HG02623 (cell line): ENCODE results near the gene TMEM171.
A peak's percentile ranks its signal among the peaks of the same experiment; 100 is the strongest.

ENCODE experiments used
- ATAC-seq: cut with Tn5 transposase; IDR thresholded peaks from one replicate; pipeline ENCODE4 v1.9.1; 2021; ENCODE audit warnings: moderate library complexity; ENCODE audit not compliant: unreplicated experiment

TMEM171 gene

GRCh38 chr5:73151766-73152410, 31.5 kb downstream of the TMEM171 start:
- ATAC-seq = no peak

GRCh38 chr5:73152411-73153388, 32.3 kb downstream of the TMEM171 start:
- ATAC-seq = no peak

GRCh38 chr5:73153513-73153912, 33.1 kb downstream of the TMEM171 start:
- ATAC-seq = no peak

GRCh38 chr5:73154208-73155006, 34.0 kb downstream of the TMEM171 start:
- ATAC-seq = no peak

- no peak for ATAC-seq
Measured at GRCh38 chr5:73155271-73156222, 35.2 kb downstream of the TMEM171 start.

GRCh38 chr5:73157414-73158303, 37.3 kb downstream of the TMEM171 start:
- no peak for ATAC-seq

GRCh38 chr5:73158313-73158712, 37.9 kb downstream of the TMEM171 start:
- no peak for ATAC-seq

GRCh38 chr5:73160239-73160671, 39.9 kb downstream of the TMEM171 start:
- ATAC-seq = peak; percentile 53

- ATAC-seq = no peak
Measured at GRCh38 chr5:73170522-73170921, 50.1 kb downstream of the TMEM171 start.

GRCh38 chr5:73171495-73171894, 51.1 kb downstream of the TMEM171 start:
- ATAC-seq = no peak

- ATAC-seq = no peak
Measured at GRCh38 chr5:73172951-73173350, 52.6 kb downstream of the TMEM171 start, which contains the start of gene TMEM174. TMEM174 (plus strand) TSS chr5:73173193; CDS start chr5:73173244, 51 bp downstream.

GRCh38 chr5:73174100-73174815, 53.9 kb downstream of the TMEM171 start:
- no peak for ATAC-seq

GRCh38 chr5:73176250-73176649, 55.9 kb downstream of the TMEM171 start:
- no peak for ATAC-seq

- ATAC-seq = no peak
Measured at GRCh38 chr5:73178265-73178664, 57.9 kb downstream of the TMEM171 start.

GRCh38 chr5:73179730-73180129, 59.4 kb downstream of the TMEM171 start:
- ATAC-seq = no peak

- ATAC-seq = no peak
Measured at GRCh38 chr5:73180566-73180965, 60.2 kb downstream of the TMEM171 start.
